NCI-H526 (cell line): ENCODE measurements around the gene DRICH1.
A peak's percentile ranks its signal among the peaks of the same experiment; 100 is the strongest.
"Not testable (repeated sequence)": the region's sequence is repeated elsewhere in the genome, so short reads cannot be mapped to it uniquely, and the experiment has no call there.

Experiments used
- DNase-seq, 2 experiments: peaks; one replicate each; lab custom pipeline; 2025; lab: John Stamatoyannopoulos, UW

Gene DRICH1

DNA sequence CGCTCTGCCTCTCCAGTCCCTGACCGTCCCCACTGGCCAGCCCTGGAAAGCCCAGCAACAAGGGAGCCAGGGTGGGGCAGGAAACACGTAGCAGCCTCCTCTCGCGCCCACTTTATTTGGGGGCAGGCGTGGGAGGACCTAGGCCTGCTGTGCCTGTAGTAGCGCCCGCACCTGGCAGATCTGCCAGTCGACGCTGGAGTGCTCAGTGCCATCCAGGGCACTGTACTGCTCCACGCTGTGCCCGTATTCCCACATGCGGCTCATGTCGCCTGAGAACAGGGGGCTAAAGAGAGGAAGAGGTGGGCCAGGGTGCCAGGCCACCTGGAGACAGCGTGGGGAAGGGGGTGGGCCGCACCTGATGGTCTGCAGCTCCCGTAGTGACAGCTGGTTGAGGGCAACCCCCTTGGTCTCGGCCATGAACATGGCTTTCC, 17.0 kb upstream of the DRICH1 start:
- no peak for DNase-seq

DNA sequence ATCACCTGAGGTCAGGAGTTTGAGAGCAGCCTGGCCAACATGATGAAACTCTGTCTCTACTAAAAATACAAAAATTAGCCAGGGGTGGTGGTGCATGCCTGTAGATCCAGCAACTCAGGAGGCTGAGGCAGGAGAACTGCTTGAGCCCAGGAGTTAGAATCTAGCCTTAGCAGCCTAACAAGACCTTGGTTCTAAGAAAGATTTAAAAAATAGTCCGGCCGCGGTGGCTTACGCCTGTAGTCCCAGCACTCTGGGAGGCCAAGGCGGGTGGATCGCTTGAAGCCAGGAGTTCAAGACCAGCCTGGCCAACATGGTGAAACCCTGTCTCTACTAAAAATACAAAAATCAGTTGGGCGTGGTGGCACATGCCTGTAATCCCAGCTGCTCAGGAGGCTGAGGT, 14.4 kb upstream of the DRICH1 start:
- not testable (repeated sequence) for DNase-seq

DNA sequence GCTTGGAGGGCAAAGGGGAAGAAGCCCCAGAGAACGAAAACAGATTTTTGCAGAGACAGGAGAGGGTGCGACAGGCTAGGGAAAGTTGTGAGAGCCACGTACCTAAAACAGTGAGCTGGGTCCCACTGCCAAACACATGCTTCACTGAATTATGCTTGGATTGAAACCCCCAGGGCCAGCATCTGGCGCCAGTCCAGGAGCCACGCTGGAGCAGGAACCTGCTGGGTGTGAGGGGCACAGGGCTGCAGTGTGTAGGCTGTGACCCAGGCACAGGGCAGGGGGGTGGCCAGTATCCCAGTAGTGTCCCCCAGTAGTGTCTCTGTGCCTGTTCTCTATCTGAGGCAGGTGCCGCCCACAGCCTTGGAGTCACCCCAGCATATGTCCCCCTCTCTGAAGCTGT, 8.1 kb upstream of the DRICH1 start:
- DNase-seq, result not testable (repeated sequence)

DNA sequence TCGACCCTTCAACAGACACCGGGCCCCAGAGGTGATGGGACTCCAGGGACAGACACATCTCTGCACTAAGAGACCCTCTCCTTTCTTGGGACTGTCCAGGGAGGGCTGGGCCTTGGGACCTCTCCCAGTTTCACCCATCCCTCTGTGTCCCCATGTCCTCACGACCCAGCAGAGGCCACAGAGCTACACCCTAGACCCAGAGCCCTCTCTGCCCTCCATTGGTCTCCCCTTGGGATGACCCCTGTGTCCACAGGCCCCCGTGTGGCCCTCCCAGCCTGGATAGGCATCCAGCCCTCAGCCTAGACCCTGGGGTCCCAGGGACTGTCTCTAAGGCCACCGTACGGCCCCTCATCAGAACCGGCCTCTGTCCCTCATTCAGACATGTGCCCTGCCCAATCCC, 7.5 kb upstream of the DRICH1 start:
- no peak for DNase-seq

DNA sequence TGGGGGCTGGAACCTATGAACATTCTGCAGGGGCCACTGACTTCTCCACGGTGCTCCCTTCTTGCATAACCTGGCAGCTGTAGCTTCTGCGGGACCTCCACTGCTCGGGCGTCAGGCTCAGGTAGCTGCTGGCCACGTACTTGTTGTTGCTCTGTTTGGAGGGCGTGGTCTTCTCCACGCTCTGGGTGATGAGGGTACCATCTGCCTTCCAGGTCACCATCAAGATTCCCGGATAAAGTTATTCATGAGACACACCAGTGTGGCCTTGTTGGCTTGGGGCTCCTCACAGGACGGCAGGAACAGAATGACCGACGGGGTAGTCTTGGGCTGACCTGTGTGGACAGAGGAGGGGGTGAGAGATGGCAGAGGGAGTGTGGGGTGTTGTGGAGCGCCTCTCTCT, 6.5 kb upstream of the DRICH1 start:
- DNase-seq, result no peak

DNA sequence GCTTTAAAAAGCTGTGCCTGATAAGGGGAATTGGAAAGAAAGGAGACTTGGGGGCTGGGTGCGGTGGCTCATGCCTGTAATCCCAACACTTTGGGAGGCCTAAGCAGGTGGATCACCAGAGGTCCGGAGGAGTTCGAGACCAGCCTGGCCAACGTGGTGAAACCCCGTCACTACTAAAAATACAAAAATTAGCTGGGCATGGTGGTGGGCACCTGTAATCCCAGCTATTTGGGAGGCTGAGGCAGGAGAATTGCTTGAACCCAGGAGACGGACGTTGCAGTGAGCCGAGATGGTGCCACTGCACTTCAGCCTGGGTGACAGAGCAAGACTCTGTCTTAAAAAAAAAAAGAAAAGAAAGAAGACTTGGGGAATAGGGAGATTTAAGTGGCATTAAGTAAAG, 3.2 kb upstream of the DRICH1 start:
- not testable (repeated sequence) for DNase-seq

DNA sequence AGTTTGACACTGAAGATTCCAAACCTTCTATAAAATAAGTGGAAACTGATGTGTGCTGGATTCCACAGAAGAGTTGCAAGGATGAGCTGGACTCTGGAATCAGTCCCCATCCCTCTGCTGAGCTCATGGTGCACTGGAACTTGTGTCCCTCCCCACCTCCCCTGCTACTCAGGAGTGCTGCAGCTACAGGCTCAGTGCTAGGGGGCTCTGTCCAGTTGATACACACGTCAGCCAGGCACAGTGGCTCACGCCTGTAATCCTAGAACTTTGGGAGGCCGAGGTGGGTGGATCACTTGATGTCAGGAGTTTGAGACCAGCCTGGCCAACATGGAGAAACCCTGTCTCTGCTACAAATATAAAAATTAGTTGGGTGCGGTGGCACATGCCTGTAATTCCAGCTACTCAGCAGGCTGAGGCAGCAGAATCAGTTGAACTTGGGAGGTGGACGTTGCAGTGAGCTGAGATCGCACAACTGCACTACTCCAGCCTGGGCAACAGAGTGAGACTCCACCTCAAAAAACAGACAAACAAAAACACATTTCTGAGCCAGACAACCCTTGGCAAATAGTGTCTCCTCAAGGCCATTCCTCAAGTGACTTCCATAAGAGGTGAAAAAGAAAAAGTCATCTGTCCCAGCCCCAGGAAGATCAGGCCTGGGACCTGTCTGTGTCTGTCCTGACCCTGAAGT, 3.9 kb downstream of the DRICH1 start:
- DNase-seq, result not testable (repeated sequence)

DNA sequence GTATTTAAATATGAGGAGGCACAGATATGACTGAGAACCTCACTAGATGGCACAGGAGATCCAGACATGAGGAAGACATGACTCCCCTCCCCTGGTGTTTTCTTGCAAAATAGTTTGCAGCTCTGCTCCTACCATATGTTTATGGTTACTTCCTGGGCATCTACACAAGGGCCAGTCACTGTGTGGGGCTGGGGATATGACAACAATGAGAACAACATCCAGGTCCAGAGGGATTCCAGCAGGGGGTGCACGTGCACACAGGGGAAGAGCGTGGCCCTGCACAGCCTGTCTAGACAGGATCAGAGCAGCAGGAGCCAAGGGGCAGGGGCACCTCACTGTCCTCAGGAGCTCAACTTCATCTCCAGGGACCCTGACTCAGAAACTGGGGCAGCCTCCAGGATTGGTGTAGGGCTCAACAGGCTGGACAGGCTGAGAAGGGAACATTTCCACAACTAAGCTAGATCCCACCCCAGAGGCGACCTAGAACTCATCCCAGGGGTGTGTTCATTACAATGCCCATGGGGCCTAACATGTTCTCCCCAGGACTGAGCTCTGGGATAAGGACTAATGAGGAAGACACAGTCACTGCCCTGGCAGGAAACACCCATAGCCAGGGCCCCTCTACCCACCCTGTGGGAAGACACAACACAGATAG, 4.6 kb downstream of the DRICH1 start:
- peak; percentile 13 to 32 for DNase-seq

DNA sequence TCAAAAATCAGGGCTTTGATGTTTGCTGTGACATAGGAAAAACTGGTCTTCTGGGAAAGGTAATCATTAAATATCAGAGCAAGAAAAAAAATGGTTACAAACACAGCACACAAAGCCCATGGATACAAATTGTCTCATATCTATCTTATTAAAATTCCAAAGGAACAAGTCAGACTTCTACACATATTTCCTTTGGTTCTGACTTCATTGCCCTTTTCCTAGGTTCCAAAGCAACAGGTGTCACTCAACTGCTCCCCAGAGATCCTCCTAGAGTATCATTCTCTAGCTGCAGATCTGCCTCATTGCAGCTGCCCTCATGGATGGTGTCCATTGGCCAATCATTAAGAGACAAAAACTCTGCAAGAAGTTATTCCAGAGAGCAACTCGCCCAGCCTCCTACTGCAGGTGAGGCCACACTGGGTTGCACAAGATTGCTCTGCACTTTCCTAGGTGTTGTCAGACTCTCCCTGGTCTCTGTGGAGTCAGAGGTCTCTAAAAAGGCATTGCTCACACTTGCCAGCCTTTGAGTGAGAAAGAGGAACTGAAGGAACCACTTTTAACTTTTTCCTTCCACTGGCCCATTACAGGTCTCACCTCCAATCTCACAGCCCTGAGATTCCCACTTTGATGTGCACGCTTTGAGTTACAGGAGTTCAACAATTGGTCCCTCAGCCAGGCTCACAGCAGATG, 5.7 kb downstream of the DRICH1 start:
- DNase-seq, result no peak

DNA sequence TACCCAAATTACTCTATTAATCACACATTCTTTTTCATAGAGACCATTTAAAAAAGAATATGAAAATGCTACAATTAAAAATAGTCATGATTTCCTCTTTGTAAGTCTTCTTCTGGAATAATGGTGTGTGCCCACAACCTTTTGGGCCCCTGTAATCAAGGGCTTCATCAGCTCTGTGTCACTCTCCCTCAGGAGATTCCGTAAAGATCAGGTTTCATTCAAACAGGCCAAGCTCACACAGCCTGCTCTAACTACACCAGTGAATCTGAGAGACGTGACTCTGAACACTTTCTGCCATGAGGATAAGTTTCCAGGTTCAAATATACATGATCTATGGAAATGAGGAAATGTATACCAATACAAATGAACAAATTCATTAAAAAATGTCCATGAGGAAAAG, 9.5 kb downstream of the DRICH1 start:
- no peak for DNase-seq

DNA sequence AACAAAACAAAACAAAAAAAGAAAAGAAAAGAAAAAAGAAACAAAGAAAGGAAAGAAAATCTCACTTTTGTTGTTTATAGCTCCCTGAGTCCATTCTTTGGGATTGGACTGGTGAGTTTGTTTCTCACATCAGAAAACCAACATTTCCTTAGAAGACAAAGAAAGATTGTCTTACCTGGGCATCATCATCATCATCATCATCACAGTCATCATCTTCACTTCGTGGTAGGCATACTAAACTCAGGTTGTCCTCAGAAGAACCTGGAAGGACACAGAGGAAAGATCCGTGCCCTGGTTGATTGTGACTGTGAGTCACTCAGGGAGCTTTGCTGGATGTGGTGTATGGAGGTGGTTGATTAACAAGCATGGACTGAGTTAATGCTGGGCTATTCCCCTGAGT, 10.2 kb downstream of the DRICH1 start:
- DNase-seq, result not testable (repeated sequence)

DNA sequence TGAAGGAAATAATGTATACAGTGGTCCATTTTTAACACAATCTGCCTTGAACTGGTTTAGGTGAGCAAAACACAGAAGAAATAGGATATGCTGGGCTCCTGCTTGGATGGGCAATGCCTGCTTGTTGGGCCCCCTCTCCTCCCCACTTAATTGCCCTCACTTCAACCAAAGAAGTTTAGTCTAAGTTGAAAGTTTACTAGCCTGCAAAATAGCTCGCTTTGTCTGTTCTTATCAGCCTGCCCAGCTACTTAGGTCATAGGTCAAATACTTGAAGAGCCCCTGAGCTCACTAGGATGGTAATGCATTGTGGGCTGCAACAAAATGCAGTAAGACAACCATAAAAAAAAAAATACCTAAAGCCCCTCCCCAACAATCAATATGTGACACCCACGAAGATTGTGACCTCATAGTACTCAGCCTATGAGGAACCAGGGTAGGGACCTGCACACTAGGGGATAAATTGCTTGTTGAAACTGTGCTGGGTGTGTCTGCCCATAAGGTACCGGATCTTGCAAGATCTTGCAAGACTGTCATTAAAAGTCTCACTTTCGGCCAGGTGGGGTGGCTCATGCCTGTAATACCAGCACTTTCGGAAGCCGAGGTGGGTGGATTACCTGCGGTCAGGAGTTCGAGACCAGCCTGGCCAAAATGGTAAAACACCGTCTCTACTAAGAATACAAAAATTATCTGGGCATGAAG, 10.9 kb downstream of the DRICH1 start:
- DNase-seq, result no peak

DNA sequence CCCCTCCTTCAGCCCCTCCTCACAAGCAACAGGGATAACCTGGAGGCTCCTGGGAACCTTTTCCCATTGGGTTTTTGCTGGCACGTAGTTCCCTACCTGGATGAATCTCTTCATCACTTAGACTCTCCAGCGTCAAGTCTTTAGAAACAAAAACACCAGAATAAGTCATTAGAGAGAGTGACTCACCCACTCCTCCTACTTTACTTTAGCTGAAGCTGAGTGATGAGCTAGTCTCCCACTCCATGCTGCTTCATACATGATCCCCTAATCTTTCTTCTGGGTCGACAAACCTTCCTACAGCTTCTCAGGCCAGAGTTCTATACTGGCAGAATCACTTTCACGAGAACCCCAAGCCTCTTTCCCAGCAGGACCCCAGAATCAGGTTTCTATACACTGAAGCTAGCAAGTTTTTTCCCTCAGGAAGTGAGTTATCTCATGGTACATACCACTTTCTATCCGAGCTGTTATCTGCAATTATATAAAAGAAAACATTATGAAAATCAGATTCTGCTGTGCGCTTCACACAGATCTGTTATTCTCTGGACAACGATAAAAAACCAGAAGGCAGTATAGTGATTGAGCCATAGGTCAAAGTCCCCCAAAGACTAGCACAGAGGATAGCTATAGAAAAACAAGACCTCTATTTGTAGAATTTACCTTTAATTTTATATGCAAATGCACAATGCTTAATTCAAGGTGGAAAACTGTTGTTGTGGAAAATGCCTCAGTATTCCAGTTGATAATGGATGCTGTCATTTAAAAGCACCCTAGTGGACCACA, 18.7 kb downstream of the DRICH1 start:
- DNase-seq, result peak in 1 of 2 experiments; percentile 21

DNA sequence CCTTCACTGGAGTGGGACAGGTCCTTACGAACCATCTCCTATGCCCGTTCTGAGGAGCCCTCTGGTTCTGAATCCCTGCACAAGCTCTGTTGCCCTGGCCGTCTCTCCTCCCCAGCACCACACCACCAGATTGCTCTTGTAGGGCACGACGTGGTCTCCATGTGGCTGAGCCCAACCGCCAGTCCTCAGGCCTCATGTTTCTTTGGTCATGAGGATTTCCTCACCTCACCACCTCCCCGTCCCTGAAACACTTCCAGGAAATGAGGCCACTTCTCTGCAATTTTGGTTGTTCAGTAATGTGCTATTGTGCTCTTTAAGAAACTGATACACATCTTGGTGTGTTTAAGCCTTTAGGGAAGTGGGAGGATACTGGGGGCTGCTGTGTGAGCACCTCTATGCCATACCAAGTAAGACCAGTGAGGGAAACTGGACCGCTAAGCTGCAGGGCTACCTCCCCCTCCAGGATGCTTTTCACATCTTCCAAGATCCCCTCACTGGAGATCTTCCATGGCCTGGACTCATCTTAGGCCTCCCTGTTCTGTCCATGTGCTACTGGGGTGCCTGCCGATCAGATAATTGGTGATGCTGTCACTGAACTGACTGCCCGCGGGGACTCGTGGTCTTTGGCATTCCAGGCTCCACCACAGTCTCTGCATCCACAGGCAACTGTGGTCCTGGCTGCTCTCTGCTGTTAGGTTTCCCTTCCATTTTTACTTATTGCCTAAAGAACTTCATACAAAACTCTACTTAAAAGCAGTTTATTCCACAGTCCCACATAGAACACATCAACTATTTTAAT, 21.9 kb downstream of the DRICH1 start:
- no peak for DNase-seq

DNA sequence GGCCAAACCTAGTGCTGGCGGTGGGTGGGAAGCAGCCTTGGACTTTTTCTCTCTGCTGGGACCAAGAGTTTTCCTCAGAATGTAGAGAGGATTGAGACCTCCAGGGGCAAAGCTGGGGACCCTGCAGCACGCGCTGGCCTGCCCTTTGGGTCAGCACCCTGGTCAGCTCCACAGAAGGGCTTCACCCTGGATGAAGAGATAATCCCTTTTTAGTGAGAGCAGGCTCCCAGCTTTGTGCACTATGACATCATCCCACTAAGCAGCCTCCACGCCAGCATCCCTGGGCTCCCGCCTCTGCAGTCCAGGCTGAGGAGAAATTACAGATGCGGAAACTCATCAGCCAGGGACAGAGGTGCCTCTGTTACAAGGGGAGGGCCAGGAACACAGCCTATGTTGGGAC, 23.5 kb downstream of the DRICH1 start:
- no peak for DNase-seq

DNA sequence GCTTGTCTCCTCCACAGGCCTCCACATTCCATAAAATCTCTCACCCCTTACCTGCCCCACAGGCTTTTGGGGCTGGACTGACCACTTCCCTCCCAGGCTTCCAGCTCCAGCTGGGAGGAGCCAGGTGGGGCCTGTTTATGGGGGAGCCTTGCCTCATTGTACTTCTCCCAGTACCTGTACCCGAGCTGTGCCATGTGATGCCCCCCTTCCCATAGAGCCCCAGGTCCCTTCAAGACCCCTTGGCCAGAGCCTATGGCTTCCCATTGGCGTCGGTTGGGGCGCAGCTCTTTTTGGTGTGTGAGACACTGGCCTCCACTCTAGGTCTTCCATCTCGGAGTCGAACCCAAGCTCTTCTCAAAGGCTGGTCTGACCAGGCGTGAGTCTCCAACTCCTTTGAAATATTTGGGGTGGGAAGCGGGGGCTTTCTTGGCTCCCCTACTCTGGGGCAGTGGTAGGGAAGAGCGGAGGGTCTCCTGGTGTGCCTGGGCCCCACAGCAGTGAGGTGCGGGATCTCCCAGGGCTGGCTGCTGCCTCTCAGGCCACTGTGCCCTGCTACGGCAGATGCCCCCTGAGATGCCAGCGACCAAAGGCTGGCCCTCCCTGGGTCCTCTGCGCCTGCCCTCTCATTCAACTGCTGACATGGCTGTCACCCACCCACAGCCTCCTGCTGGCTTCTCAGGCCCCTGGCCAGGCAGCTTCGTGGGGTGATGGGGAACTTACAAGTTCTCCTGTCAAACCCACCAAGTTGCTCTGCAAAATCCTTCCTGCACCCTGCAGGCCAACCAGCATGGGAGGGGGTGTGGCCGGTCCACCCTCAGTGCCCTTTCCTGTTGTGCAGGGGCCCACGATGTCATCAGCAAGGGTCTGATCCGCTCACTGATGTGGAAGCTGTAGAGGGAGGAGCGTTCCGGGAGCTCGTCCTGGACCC, 25.7 kb downstream of the DRICH1 start:
- no peak for DNase-seq

DNA sequence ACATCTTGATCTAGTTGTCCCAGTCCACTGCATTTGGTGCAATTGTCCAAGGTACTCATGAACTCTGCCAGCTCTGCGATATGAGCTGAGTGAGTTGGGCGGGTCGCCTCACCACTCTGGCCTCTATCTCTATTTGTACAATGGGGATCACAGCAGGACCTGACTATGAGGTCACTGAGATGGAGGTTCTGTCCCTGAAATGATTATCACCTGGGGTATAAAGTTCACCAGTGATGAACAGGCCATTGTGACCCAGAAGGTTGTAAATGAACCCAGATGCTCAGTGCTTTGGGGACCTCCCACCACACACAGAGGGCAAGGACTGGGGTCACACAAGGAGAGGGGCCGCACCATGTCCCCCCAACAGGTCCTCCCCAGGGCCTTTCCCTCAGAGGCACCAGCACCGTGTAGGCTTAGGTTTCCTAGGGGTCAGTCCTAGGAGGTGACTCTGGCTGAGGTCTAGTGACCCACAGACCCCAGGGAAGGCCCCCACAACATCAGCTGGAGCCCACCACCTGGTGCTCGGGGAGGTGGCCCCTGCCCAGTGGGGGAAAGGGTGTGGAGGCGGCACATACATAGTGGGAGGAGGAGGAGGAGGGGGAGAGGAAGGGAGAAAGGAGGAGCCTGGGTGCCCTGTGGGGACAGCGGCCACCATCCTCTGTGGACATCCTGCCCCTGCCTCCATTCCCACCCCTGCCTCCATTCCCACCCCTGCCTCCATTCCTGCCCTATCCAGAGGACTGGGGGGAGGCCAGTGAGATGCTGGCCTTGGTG, 27.0 kb downstream of the DRICH1 start:
- DNase-seq, result no peak

DNA sequence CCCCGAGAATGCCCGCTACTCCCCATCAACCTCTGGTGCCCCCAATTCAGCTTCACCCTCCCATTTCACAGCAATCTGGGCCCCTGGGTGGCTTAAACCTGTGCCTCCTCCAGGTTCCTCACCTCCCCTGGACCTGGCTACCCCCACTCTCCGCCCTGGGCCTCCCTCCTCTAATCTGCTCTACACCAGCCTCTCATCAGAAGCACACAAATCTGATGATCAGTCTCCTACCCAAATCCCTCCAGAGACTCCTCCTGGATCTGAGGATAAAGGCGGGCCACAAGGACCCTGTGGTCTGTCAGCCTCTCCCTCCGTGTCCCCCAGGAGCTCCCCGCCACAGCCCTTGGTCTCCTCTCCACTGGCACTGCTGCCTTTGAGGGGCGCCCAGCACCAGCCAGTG, 28.9 kb downstream of the DRICH1 start:
- no peak for DNase-seq
